Ureter (tissue), 1 donor: ENCODE measurements around the gene SRGAP2B. TPM values are rescaled to one million over a fixed set of nuclear protein-coding genes. Genes with fewer than 3 reads are reported as not detected.
"Not testable (repeated sequence)": the region's sequence is repeated elsewhere in the genome, so short reads cannot be mapped to it uniquely, and the experiment has no call there.

ENCODE experiments used
- DNase-seq: peaks from one replicate; pipeline ENCODE4 v3.0.0-alpha.2; 2020; ENCODE audit warnings: low spot score
- total RNA-seq: library from RNA; stranded (reverse); gene quantifications from one replicate; pipeline ENCODE4 v1.2.4, GENCODE V29; 2023
- donor health status: DM: yes; HTN: yes; CAD: no.

The SRGAP2B gene
- total RNA-seq, 1 donor from 2014 or later, result 36.4 TPM

- not testable (repeated sequence) for DNase-seq
These were observed 194.3 kb downstream of the SRGAP2B start for GRCh38 chr1:144900841-144901240.

- DNase-seq, result not testable (repeated sequence)
These were observed 200.5 kb downstream of the SRGAP2B start for GRCh38 chr1:144894454-144895201.

GRCh38 chr1:144893710-144894438, 201.3 kb downstream of the SRGAP2B start:
- DNase-seq, result not testable (repeated sequence)

GRCh38 chr1:144893062-144893461, 202.1 kb downstream of the SRGAP2B start:
- DNase-seq, result not testable (repeated sequence)

GRCh38 chr1:144889450-144890115, 205.5 kb downstream of the SRGAP2B start:
- not testable (repeated sequence) for DNase-seq

GRCh38 chr1:144883022-144883421, 212.1 kb downstream of the SRGAP2B start:
- DNase-seq, result peak; percentile 48

- DNase-seq, result not testable (repeated sequence)
These were observed 212.8 kb downstream of the SRGAP2B start for GRCh38 chr1:144882343-144882742.

- peak; percentile 40 for DNase-seq
These were observed 236.5 kb downstream of the SRGAP2B start for GRCh38 chr1:144858607-144859006.

Other genes starting within 250 kb of the SRGAP2B start
- 0.49 TPM for gene FAM72D, start 646 bp upstream of the SRGAP2B start, total RNA-seq
- not detected for gene PPIAL4D, start 146.8 kb upstream of the SRGAP2B start, total RNA-seq